CD4-positive, alpha-beta T cell treated with Interleukin-6 at 100 ng/mL for 8 hours (primary cell): ENCODE results near the gene DRAP1.
"Not testable (repeated sequence)": the region's sequence is repeated elsewhere in the genome, so short reads cannot be mapped to it uniquely, and the experiment has no call there.

Experiments used
- DNase-seq: peaks from one replicate; pipeline ENCODE4 v3.0.0-alpha.2; 2020; ENCODE audit warnings: mixed read lengths, low spot score

Gene DRAP1

DNA sequence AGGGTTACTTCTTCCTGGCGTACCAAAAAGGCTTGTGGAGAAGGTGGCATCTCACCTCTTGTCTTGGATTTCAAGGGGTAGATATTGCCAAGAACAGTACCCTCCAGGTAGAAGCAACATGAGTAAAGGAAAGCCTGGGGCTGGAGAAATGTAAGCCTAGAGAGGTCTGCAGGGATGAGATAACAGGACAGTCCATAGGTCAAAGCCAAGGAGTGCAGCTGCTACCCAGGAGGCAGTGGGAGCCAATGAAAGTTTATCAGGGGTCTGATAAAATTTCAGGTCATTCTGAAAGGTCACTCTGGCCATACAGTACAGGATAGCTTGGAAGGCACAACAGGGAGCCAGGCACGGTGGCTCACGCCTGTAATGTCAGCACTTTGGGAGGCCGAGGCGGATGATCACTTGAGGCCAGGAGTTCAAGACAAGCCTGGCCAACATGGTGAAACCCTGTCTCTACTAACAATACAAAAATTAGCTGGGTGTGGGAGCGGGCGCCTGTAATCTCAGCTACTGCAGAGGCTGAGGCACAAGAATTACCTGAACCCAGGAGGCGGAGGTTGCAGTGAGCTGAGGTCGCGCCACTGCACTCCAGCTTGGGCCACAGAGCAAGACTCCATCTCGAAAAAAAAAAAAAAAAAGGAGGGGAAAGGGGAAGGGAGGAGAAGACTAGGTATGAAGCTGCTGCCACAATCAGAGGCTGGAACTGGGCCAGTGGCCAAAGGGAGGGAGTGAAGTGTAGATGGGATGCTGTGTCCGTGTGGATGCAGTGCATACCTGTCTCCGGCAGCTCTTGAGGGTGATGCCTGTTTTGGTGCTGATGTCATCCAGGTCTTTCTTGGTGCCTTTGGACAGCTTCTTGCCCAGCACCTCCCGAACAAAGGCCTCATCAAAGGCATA is 32.2 kb upstream of the DRAP1 start:
- no peak for DNase-seq

DNA sequence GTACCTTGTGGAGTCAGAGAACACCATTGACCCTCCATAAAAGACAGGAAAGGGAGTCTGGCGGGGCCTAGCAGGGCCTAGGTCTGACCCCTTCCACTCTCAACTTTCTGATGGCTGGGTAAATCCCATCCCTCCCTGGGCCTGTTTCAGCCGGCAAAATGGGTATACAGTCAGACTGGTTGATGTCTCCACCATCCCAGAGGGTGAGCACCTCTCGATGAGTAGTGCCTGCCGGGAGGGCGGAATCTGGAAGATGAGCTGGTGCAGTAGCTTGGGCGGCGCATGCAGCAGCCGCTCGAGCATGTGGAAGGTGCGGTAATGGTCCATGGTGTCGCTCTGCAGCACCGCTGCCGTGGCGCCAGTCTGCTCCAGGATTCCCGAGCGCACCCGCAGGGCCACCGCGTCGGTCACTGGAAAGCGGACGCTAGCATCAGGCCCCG is 31.5 kb upstream of the DRAP1 start:
- DNase-seq: no peak

DNA sequence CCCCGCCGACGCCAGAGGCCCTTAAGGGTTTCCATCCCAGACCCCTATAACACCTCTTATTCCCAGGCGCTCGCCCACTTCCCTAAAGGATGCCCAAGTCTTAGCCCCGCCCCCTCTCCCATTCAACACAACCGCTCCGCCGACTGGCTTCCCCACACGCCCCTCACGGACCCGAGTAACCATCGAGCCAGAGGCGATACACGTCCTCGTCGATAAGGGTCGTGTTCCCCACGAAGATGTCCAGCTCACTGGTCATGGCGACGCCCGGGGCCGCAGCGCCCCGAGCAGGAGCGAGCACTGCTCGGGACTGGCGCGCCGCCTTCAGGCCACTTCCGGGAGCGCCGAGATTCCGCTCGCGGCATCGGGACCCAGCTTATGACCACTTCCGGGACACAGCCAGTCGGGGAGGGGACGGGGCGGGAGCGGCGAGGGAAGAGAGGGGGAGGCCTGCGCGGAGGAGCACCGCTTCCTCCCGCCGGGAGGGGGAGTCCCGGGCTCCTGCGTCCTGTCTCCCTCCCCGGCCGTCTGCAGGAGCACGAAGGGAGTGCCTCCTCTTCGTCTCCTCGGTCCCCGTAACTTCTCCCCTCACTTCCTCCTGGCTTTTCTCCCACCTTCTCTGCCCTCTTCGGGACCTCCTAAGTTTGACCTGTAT is 30.9 kb upstream of the DRAP1 start, which contains the start of gene FIBP:
FIBP (minus strand) TSS at position 309 of the 652 bp plus-strand sequence; CDS start at position 256, 53 bp downstream.
- DNase-seq: peak; percentile 96

DNA sequence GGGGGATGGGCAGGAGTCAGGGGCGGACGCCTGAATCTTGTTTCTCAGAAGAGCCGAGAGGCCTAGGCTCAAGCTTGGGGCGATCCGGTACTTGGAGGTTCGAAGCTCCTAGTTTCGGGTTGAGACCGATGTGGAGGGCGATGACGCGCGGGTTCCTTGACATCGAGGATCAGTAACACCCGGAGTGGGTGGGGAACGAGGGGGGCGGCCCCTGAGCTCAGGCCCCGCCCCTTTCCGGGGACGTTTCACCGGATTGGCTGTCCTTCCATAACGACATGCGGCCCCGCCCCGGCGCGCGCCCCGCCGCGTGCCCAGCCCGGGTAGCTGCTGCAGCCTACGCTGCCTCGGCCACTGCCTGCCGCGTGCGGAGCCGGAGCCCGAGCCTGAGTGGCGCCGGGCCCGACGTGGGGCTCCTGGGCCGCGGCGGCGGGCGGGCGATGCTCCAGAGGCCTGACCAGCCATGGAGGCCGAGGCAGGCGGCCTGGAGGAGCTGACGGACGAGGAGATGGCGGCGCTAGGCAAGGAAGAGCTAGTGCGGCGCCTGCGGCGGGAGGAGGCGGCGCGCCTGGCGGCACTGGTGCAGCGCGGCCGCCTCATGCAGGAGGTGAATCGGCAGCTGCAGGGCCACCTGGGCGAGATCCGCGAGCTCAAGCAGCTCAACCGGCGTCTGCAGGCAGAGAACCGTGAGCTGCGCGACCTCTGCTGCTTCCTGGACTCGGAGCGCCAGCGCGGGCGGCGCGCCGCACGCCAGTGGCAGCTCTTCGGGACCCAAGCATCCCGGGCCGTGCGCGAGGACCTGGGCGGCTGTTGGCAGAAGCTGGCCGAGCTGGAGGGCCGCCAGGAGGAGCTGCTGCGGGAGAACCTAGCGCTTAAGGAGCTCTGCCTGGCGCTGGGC is 28.7 kb upstream of the DRAP1 start, which contains the start of gene CCDC85B:
CCDC85B (plus strand) TSS at position 350 of the 895 bp plus-strand sequence; CDS start at position 461, 111 bp downstream.
- DNase-seq: peak; percentile 98

DNA sequence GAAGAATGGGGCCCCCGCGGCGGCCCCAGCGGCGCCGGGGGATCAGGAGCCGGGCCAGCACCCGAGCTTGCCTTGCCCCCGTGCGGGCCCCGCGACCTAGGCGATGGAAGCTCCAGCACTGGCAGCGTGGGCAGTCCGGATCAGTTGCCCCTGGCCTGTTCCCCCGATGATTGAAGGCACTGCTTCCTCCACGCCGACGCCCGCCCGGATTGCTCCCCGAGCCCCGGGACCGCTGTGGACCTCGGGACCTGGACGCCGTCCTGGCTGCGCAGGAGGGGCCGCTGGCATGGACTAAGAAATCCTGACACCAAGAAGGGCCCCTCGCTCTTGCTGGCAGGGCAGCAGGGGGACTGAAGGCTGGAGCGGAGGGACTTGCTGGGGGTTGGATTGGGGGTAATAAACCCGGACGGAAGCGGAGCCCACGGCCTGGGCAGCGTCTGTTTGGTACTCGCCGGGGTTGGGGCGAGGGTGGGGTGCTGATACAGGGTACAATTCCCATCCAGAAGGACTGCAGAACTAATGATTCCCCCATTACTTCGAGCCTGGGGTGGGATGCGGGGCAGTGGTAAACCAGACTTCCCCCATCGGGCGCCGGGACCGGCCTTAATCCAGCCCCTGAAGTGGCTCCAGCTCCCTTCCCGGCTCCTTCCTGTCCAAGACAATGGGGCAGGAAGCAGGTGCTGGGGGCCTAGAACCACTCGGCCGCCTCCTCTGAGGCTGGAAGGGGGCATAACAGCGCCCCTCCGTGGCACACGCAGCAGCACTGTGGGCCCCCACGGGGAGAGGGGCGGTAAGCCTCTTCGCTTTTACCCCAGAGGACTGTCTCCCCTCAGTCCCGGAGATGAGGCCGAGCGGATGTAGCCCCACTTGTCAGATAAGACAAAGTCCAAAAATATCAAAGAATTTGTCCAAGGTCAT is 27.7 kb upstream of the DRAP1 start:
- DNase-seq: no peak

DNA sequence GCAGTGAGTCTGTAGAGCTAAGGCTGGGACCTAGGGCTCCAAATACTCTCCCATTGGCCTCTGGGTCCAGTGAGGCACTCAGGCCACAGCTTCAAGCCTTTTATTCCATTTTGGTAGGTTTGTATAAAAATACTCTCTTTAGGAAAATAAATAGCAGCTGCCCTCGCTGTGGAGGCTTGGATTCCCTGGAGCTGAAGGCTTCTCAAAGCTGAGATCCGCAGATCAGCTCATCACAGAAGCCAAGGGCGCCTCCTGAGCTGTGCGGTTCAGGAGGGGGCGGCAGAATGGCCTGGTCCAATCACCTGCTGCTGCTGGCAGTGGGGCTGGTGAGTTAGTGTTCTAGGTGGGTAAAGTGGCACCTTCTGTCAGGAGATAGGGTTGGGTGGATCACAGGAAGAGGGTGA is 27.1 kb upstream of the DRAP1 start:
- not testable (repeated sequence) for DNase-seq

DNA sequence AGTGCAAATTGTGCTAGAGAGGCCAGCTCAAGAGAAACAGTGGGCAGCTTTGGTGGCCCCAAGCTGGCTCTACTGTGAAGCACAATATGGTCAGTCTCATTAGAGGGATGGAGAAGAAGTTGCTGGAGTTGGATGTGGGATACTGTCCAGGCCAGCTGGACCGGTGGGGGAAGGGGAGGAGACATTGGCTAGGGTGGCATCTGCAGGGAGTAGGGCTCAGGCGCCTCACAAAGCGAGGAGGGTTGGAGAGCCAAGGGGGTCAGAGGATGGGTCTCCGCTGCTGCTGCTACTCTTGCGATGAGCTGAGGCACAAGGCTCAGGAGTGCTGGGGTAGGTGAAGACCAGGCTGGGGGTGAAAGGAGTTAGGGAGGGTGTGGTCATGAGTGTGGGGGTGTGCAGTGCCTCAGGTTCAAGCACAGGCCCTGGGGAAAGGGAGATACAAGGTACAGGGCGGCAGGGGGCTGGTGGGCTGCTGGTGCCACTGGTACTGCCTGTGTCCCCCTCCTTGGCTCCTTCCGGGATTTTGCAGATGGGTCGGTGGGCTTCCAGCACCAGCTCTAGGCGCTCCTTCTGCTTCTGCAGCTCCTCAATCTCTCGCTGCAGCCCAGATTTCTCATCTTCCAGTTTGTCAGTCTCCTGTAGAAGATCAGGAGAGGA is 26.4 kb upstream of the DRAP1 start:
- DNase-seq: no peak

DNA sequence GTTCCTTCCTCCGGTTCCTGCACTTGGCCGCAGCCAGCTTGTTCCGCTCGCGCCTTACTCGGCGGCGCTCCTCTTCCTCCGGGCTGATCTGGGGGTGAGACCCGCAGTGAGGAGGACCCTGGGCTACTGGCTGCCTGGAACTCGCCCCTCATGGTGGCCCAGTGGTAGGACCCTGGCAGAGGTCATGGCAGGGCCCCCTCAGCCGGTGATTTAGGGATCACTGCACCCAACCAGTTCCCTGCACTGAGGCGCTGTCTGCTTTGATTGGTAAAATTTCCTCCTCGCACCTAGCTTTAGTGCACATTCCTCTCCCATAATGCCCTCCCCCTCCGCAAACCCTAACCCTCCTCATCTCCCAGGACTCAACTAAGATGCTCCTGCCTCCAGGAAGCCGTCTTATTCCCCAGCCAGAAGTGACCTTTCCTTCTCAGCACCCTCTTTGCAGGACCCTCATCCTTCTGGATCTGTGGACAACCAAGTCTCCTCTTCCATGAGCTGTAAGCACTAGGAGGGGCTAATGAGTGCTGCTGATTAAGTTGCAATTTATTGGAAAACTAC is 25.1 kb upstream of the DRAP1 start:
- peak; percentile 27 for DNase-seq

DNA sequence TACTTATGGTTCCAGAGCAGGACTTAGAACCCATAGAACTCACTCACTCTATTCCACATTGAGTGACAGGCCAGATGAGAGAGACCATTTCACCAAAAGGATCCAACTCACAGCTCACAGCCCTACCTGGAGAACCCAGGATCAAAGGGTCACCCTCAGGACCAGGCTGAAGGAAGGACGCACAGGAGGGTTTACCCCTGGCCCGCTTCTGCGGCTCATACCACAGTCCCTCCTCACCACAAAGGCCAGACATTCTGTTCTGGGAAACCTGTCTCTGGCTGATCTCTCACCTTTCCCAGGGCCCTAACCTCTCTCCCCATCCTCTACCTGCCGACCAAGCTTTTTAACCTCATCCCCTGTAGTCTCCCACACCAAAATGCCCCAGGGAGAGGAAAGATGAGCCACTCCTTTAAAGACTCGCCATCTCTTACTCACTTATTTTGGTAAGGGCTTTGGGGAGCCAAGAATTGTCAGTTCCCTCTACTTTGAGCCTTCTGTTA is 23.7 kb upstream of the DRAP1 start:
- no peak for DNase-seq

DNA sequence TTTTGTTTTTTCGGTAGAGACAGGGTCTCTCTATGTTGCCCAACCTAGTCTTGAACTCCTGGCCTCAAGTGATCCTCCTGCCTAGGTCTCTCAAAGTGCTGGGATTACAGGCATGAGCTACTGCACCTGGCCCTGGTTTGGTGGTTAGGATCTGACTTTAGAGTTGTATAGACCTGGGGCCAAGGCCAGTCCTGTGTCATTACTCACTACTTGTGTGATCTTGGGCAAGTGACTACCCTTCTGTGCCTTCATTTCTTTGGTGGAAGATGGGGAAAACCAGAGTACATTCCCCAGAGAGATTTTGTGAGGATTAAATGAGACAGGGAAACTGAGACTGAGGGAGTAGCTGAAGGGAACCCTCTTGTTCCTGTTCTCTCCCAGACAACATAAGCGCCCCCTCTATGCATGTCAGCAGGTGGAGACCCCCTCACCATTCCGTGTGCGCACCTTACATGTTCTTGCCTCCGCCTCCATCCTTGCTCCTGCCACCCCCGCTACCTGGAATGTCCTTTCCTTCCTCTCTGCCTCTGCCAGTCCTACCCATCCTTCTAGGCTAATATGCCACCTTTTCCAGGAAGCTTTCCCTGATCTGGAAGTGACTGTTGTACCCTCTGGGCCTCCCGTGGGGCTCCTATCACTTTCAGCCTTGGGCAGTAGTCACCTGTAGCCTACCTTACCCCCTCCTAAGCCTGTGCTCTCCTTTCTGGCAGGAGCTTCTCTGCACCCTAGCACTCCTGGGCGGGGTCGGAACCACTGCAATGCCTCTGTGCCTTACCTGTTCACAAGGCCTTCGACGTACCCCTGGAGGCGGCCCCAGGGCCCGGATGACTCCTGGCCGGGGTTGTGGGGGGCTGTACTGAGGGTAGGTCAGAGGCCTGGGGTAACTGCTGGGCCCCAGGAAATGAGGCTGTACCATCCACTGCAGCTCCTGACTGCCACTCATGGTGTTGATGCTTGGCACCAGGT is 22.9 kb upstream of the DRAP1 start:
- no peak for DNase-seq

DNA sequence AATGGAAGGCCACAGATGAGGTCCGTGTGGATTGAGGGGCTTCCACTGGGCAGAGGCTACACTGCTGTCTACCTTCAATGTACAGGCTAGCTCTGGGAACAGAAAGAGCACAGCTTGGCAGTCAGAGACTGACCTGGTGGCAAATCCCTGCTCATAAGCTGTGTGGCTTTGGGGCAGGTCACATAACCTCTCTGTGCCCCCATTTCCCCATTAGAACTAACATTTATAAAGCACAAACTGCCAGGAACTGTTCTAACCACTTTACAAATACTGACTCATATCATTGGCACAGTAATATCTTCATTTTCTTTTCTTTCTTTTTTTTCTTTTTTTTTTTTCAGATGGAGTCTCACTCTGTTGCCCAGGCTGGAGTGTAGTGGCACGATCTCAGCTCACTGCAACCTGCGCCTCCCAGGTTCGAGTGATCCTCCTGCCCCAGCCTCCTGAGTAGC is 22.2 kb upstream of the DRAP1 start:
- DNase-seq: no peak

DNA sequence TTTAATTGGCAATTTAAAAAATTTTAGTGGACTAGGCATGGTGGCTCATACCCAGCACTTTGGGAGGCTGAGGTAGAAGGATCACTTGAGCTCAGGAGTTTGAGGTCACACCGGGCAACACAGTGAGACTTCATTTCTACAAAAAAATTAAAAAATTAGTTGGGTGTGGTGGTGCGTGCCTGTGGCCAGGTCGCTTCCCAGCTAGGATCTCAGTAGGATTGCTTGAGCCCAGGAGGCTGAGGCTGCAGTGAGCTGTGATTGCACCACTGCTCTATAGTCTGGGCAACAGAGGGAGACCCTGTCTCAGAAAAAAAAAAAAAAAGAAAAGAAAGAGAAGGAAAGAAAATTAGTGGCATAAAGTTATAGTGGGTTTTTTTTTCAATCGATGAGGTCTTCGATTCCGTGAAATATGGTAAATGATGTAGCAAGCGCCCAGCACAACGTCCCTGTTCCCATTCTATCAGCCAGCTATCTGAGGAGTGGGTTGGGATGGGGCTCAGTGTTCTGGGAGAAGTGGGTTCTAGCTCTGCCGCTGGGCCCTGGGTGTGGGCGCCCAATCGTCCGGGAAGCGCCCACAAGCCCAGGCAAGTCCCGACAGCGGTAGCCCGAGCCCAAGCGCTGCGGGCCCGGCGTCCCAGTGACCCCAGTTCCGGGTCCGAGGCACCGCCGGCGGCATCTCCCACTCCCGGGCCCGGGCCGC is 20.4 kb upstream of the DRAP1 start:
- DNase-seq: no peak

DNA sequence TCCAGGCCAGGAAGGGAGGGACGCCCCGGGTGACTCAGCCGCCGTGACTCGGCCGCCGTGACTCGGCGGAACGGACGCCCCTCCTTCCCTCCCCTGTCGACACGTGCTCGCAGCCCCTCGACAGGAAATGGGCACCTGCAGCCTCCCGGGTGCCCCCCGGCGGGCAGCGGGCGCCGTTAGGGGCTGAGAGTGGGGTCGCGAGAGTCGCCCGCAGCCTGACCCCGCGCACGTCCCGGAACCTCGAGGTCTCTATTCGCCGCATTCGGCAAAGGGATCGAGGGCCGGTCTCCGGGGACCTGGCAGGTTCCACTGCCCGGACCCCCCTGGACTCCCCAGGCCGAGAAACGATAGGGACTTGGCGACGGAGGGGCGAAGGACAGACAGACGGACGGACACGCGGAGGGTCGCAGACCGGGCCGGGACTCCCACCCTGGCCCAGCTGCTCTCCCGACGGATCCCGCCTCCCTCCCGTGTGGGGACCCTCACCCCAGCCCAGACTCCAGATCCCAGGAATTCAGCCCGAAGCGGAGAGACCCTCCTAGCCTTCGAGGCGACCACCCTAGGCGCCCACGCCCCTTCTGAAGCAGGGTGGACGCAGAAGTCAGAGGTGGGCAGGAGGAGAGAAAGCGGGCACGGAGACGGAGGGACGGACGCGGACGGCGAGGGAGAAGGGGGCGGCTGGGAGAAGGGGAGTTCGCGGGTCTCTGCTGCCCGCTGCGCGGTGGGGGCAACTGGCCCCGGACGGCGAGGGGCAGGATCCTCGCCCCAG is 19.7 kb upstream of the DRAP1 start:
- no peak for DNase-seq

DNA sequence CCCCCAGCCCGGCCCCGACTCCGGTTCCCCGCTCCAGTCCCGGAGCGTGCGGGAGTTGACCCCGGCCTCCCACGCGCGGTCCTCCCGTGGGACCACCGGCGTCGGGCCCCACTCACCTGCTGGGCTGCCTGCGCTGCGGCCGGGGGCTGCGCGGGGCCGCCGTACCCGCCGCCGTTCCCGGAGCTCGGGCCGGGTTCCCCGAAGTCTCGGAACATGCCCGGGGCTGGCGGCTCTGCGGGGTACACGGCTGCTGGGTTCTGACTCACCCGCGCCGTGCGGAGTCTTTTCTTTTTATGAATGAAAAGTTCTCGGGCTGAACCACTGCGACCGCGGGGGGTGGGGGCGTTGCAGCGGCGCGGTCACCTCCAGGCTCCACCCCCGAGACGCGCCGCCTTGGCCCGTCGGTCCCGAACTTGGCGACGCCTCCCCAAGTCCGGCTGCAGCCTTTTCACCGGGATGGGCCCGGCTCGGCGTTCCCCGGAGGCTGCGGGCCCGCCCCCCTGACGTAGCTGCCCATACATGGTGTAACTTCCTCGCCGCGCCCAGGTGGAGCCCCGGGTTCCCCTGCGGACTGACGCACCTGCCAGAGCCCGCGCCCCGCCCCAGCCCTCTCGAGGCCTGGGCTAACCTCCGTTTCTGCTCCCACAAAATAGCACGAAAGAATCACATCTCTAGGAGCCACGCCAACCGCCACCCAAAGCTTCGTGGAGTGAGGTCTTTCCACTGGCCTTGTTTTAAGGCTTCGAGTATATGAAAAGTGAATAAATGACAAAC is 18.9 kb upstream of the DRAP1 start, which contains the start of gene FOSL1:
FOSL1 (minus strand) TSS at position 264 of the 774 bp plus-strand sequence; CDS start at position 215, 49 bp downstream.
- DNase-seq: peak; percentile 91

DNA sequence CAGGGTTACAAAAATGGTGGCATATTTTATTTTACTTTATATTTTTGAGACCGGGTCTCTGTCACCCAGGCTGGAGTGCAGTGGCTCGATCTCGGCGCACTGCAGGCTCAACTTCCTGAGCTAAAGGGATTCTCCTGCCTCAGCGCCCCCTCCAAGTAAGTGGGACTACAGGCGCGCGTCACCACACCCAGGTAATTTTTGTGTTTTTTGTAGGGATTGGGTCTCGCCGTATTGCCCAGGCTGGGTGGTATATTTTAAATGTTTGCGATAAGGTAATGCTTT is 18.4 kb upstream of the DRAP1 start:
- no peak for DNase-seq

DNA sequence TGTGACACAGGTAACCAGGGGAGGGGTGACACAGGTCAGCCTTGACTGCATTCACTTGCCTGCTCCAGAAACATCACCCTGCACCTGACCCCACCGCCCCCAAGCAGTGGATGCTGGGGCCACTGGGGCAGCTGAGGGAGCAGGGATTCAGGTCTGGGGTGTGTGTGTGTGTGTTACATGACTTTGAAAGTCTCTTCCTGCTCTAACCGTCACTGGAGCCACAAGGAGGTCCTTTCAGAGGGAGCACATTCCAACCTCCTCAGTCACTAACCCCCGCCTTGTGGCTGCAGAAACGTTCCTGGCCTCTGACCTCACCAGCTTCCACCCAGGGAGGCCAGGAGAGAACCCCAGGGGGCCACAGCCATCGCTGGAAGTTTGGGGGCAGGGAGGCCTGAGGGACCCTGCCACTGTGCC is 16.2 kb upstream of the DRAP1 start:
- no peak for DNase-seq
